RWPE2 (cell line): ENCODE results near the gene ITGA11.

ENCODE experiments used
- ATAC-seq: fragments of 200-7000 bp; cut with Tn5 transposase; 3 replicates; pipeline ENCODE4 v1.9.1; 2021; ENCODE audit warnings: low read depth
- DNase-seq: peaks from one replicate; pipeline ENCODE4 v3.0.0-alpha.2; 2020; ENCODE audit warnings: low spot score
- H3K27ac ChIP-seq: fragments of 450-650 bp; 2 replicates; pipeline ENCODE4 v1.5.1; 2017; ENCODE audit warnings: mild to moderate bottlenecking; ENCODE audit not compliant: poor library complexity, severe bottlenecking
- H3K27me3 ChIP-seq: fragments of 250-450 bp; sonication (Bioruptor Pico); 2 replicates; pipeline ENCODE4 v1.5.1; 2021; ENCODE audit warnings: mild to moderate bottlenecking, moderate library complexity; ENCODE audit not compliant: insufficient read depth, poor library complexity, severe bottlenecking
- H3K36me3 ChIP-seq: fragments of 250-450 bp; sonication (Bioruptor Pico); 2 replicates; pipeline ENCODE4 v1.5.1; 2020; ENCODE audit warnings: low read depth, mild to moderate bottlenecking, moderate library complexity
- H3K4me1 ChIP-seq: fragments of 250-450 bp; sonication (Bioruptor Pico); 2 replicates; pipeline ENCODE4 v1.5.1; 2021; ENCODE audit warnings: mild to moderate bottlenecking, moderate library complexity; ENCODE audit not compliant: insufficient read depth, poor library complexity, severe bottlenecking
- H3K4me3 ChIP-seq: fragments of 250-450 bp; sonication (Bioruptor Pico); 2 replicates; pipeline ENCODE4 v1.5.1; 2021; ENCODE audit warnings: mild to moderate bottlenecking, moderate library complexity; ENCODE audit not compliant: severe bottlenecking
- H3K9me3 ChIP-seq: fragments of 250-450 bp; sonication (Bioruptor Pico); 2 replicates; pipeline ENCODE4 v1.5.1; 2021; ENCODE audit warnings: mild to moderate bottlenecking, moderate library complexity; ENCODE audit not compliant: severe bottlenecking
- CTCF ChIP-seq: fragments of 450-650 bp; IDR thresholded peaks from one replicate; pipeline ENCODE4 v1.5.1; 2017; ENCODE audit warnings: mild to moderate bottlenecking, moderate library complexity; ENCODE audit not compliant: poor library complexity, severe bottlenecking

Gene ITGA11

GRCh38 chr15:68378595-68378994 lies 53.4 kb downstream of the ITGA11 start:
- Histone ChIP-seq H3K36me3 (no peaks in the 10 kb centered on the region), H3K9me3 (no peaks in the 10 kb centered on the region), H3K27me3 (no peaks in the 10 kb centered on the region), H3K4me1 (no peaks in the 10 kb centered on the region), H3K4me3 (no peak overlapping the region), H3K27ac (no peak overlapping the region)
- DNase-seq (peak; percentile 22), ATAC-seq (no peak)
- no peak for TF ChIP-seq CTCF

GRCh38 chr15:68377766-68378165 lies 54.2 kb downstream of the ITGA11 start:
- no peak for TF ChIP-seq CTCF
- H3K4me3 ChIP-seq = no peak overlapping the region
- no peak for ATAC-seq

GRCh38 chr15:68376447-68377060 lies 55.4 kb downstream of the ITGA11 start:
- H3K36me3 ChIP-seq = no peaks in the 10 kb centered on the region
- TF ChIP-seq CTCF = no peak
- H3K4me3 ChIP-seq = no peak overlapping the region
- no peak overlapping the region for H3K27ac ChIP-seq
- ATAC-seq = no peak
- peak; percentile 16 for DNase-seq
- H3K4me1 ChIP-seq = no peaks in the 10 kb centered on the region
- H3K27me3 ChIP-seq = no peaks in the 10 kb centered on the region
- no peaks in the 10 kb centered on the region for H3K9me3 ChIP-seq

More at GRCh38 chr15:68377766-68378165, 54.2 kb downstream of the ITGA11 start:
- H3K27me3 ChIP-seq = no peaks in the 10 kb centered on the region
- no peaks in the 10 kb centered on the region for H3K4me1 ChIP-seq
- H3K9me3 ChIP-seq = no peaks in the 10 kb centered on the region
- H3K36me3 ChIP-seq = no peaks in the 10 kb centered on the region
- no peak overlapping the region for H3K27ac ChIP-seq
- peak; percentile 26 for DNase-seq

GRCh38 chr15:68375716-68376220 lies 56.2 kb downstream of the ITGA11 start:
- Histone ChIP-seq H3K27me3 (no peaks in the 10 kb centered on the region), H3K27ac (no peak overlapping the region), H3K4me3 (no peak overlapping the region), H3K9me3 (no peaks in the 10 kb centered on the region), H3K4me1 (no peaks in the 10 kb centered on the region), H3K36me3 (no peaks in the 10 kb centered on the region)
- TF ChIP-seq CTCF = no peak
- DNase-seq (peak; percentile 23), ATAC-seq (no peak)

GRCh38 chr15:68375191-68375631 lies 56.8 kb downstream of the ITGA11 start:
- no peak overlapping the region for H3K4me3 ChIP-seq
- H3K36me3 ChIP-seq = no peaks in the 10 kb centered on the region
- H3K4me1 ChIP-seq = no peaks in the 10 kb centered on the region
- H3K9me3 ChIP-seq = no peaks in the 10 kb centered on the region
- DNase-seq (peak; percentile 62), ATAC-seq (no peak)
- no peak for TF ChIP-seq CTCF
- H3K27me3 ChIP-seq = no peaks in the 10 kb centered on the region
- H3K27ac ChIP-seq = no peak overlapping the region
